Measurements from ENCODE around the gene KANSL2. TPM values are rescaled to one million over a fixed set of nuclear protein-coding genes. Genes with fewer than 3 reads are reported as not detected.

KANSL2 gene
- polyA plus RNA-seq, 2 of the 4 experiments (the other 2 are of a cell fraction) = 30.3 to 62.8 TPM

Small RNA genes within 50 kb of the gene (small RNA-seq; reads per million reads assigned to genes)
- gene MIR1291 (0 reads per million in 6 experiments), gene SNORA2A (71.5 to 2,386 (median 103) reads per million in 6 experiments), gene SNORA2B (13.6 to 243 (median 22.4) reads per million in 6 experiments), gene SNORA2C (0 to 73.1 (median 7.0) reads per million in 6 experiments)

Other genes starting within 250 kb of the KANSL2 start
- not detected in 2 replicates for gene ANP32D, start 209.7 kb downstream of the KANSL2 start, polyA plus RNA-seq (2011; rRNA removed)
- gene ANP32D, start 209.7 kb downstream of the KANSL2 start, polyA plus RNA-seq (2017; fragmentation: RNase III; extraction: RNeasy Plus Mini Kit Qiagen cat#74134 plus additional on column Dnase treatment) = not detected in 3 replicates
- not detected in 2 replicates for gene C12orf54, start 199.7 kb downstream of the KANSL2 start, polyA plus RNA-seq (2011; rRNA removed)
- not detected in 3 replicates for gene C12orf54, start 199.7 kb downstream of the KANSL2 start, polyA plus RNA-seq (2017; fragmentation: RNase III; extraction: RNeasy Plus Mini Kit Qiagen cat#74134 plus additional on column Dnase treatment)
- gene OR8S1, start 156.6 kb downstream of the KANSL2 start, polyA plus RNA-seq (2011; rRNA removed) = not detected in 2 replicates
- gene OR8S1, start 156.6 kb downstream of the KANSL2 start, polyA plus RNA-seq (2017; fragmentation: RNase III; extraction: RNeasy Plus Mini Kit Qiagen cat#74134 plus additional on column Dnase treatment) = not detected in 3 replicates
- not detected in 2 replicates for gene LALBA, start 112.2 kb downstream of the KANSL2 start, polyA plus RNA-seq (2011; rRNA removed)
- gene LALBA, start 112.2 kb downstream of the KANSL2 start, polyA plus RNA-seq (2017; fragmentation: RNase III; extraction: RNeasy Plus Mini Kit Qiagen cat#74134 plus additional on column Dnase treatment) = not detected in 3 replicates
- gene CCNT1, start 34.5 kb upstream of the KANSL2 start, polyA plus RNA-seq (2011; rRNA removed) = 54.5 and 56.2 TPM in 2 replicates
- gene CCNT1, start 34.5 kb upstream of the KANSL2 start, polyA plus RNA-seq (2017; fragmentation: RNase III; extraction: RNeasy Plus Mini Kit Qiagen cat#74134 plus additional on column Dnase treatment) = 12.9 to 13.0 TPM (median 13.0 TPM) in 3 replicates
- 16.3 and 20.9 TPM in 2 replicates for gene ADCY6, start 106.9 kb upstream of the KANSL2 start, polyA plus RNA-seq (2011; rRNA removed)
- 18.2 to 20.8 TPM (median 19.8 TPM) in 3 replicates for gene ADCY6, start 106.9 kb upstream of the KANSL2 start, polyA plus RNA-seq (2017; fragmentation: RNase III; extraction: RNeasy Plus Mini Kit Qiagen cat#74134 plus additional on column Dnase treatment)
- gene CACNB3, start 136.3 kb upstream of the KANSL2 start, polyA plus RNA-seq (2011; rRNA removed) = 12.9 and 15.4 TPM in 2 replicates
- gene CACNB3, start 136.3 kb upstream of the KANSL2 start, polyA plus RNA-seq (2017; fragmentation: RNase III; extraction: RNeasy Plus Mini Kit Qiagen cat#74134 plus additional on column Dnase treatment) = 17.2 to 25.8 TPM (median 23.9 TPM) in 3 replicates
- gene DDX23, start 169.9 kb upstream of the KANSL2 start, polyA plus RNA-seq (2011; rRNA removed) = 132 TPM in 2 replicates
- 112 to 119 TPM (median 116 TPM) in 3 replicates for gene DDX23, start 169.9 kb upstream of the KANSL2 start, polyA plus RNA-seq (2017; fragmentation: RNase III; extraction: RNeasy Plus Mini Kit Qiagen cat#74134 plus additional on column Dnase treatment)
- 37.8 and 54.5 TPM in 2 replicates for gene RND1, start 183.6 kb upstream of the KANSL2 start, polyA plus RNA-seq (2011; rRNA removed)
- 16.8 to 28.7 TPM (median 26.5 TPM) in 3 replicates for gene RND1, start 183.6 kb upstream of the KANSL2 start, polyA plus RNA-seq (2017; fragmentation: RNase III; extraction: RNeasy Plus Mini Kit Qiagen cat#74134 plus additional on column Dnase treatment)
- 50.9 and 61.9 TPM in 2 replicates for gene FKBP11, start 243.3 kb upstream of the KANSL2 start, polyA plus RNA-seq (2011; rRNA removed)
- gene FKBP11, start 243.3 kb upstream of the KANSL2 start, polyA plus RNA-seq (2017; fragmentation: RNase III; extraction: RNeasy Plus Mini Kit Qiagen cat#74134 plus additional on column Dnase treatment) = 41.2 to 45.5 TPM (median 42.2 TPM) in 3 replicates

Measured in A549 (cell line).